H1 (cell line): ENCODE data around the gene NIPSNAP2. TPM values are rescaled to one million over a fixed set of nuclear protein-coding genes. Genes with fewer than 3 reads are reported as not detected.
A peak's percentile ranks its signal among the peaks of the same experiment; 100 is the strongest.

Experiments
- CTCF ChIA-PET: fragments of 300-600 bp; sonication (Branson Sonifier 250); formaldehyde crosslinking; loops from one replicate; lab custom pipeline; 2021; ENCODE audit not compliant: partially characterized antibody; lab: Charles Lee
- POLR2A ChIA-PET: fragments of 300-600 bp; sonication (Branson Sonifier 250); formaldehyde crosslinking; loops from one replicate; lab custom pipeline; 2021; ENCODE audit warnings: inconsistent platforms; ENCODE audit not compliant: partially characterized antibody; lab: Charles Lee
- DNase-seq, 2 experiments: peaks; one replicate each; pipeline versions ENCODE4 v3.0.0 to v3.0.0-alpha.2; 2010 to 2022; ENCODE audit warnings: low spot score in 2 of 2, low read depth in 1 of 2, mixed read lengths in 1 of 2
- FAIRE-seq: peaks from 2 replicates; lab custom pipeline; 2011; peaks lifted over from hg19 to GRCh38; lab: Jason Lieb, UNC
- H2AFZ ChIP-seq: 2 replicates; pipeline ENCODE4 v1.8.1; 2012; ENCODE audit warnings: low read length, inconsistent platforms
- H2AK5ac ChIP-seq: 2 replicates; pipeline ENCODE4 v1.6.1; 2013; ENCODE audit warnings: low read depth, low read length
- H2BK120ac ChIP-seq: replicated peaks from 2 replicates; pipeline ENCODE3; 2013; ENCODE audit warnings: low read depth, low read length, inconsistent platforms
- H2BK12ac ChIP-seq: 2 replicates; pipeline ENCODE4 v1.6.1; 2013; ENCODE audit warnings: low read depth, low read length
- H2BK15ac ChIP-seq: 2 replicates; pipeline ENCODE4 v1.6.1; 2013; ENCODE audit warnings: low read length
- H2BK20ac ChIP-seq: 2 replicates; pipeline ENCODE4 v1.6.1; 2013; ENCODE audit warnings: low read length
- H2BK5ac ChIP-seq: 2 replicates; pipeline ENCODE4 v1.6.1; 2013; ENCODE audit warnings: low read depth, low read length
- H3K14ac ChIP-seq: 2 replicates; pipeline ENCODE4 v1.6.1; 2013; ENCODE audit warnings: inconsistent platforms; ENCODE audit not compliant: insufficient read length
- H3K18ac ChIP-seq: 2 replicates; pipeline ENCODE4 v1.6.1; 2013; ENCODE audit warnings: low read length; ENCODE audit errors: extremely low read depth
- H3K23ac ChIP-seq: 2 replicates; pipeline ENCODE4 v1.6.1; 2013; ENCODE audit warnings: inconsistent platforms; ENCODE audit not compliant: insufficient read length
- H3K23me2 ChIP-seq: 2 replicates; pipeline ENCODE4 v1.6.1; 2013; ENCODE audit warnings: low read depth, low read length
- H3K27ac ChIP-seq: 2 replicates; pipeline ENCODE4 v1.6.1; 2011; ENCODE audit warnings: low read depth, low read length, inconsistent platforms
- H3K27me3 ChIP-seq, 4 experiments: replicated peaks in 1 of 4; 1 replicate in 1 of 4; 2 replicates in 3 of 4; pipeline versions ENCODE4 v1.6.1 to v1.8.1; 2011 to 2013; ENCODE audit warnings: low read length in 3 of 4, mild to moderate bottlenecking in 3 of 4, inconsistent platforms in 2 of 4, mixed read lengths in 2 of 4, moderate library complexity in 1 of 4; ENCODE audit not compliant: control insufficient read depth in 3 of 4, insufficient read depth in 3 of 4; ENCODE audit errors: extremely low read depth in 1 of 4
- H3K36me3 ChIP-seq, 4 experiments: 2 replicates each; pipeline versions ENCODE4 v1.6.1 to v1.8.1; 2011 to 2013; ENCODE audit warnings: mild to moderate bottlenecking in 4 of 4, low read length in 3 of 4, moderate library complexity in 2 of 4, control low read depth in 1 of 4, inconsistent platforms in 1 of 4; ENCODE audit not compliant: insufficient read depth in 4 of 4, control insufficient read depth in 2 of 4
- H3K4ac ChIP-seq: replicated peaks from 2 replicates; pipeline ENCODE3; 2013; ENCODE audit warnings: low read length, low read depth, mixed read lengths, inconsistent platforms; ENCODE audit not compliant: insufficient read length
- H3K4me1 ChIP-seq, 4 experiments: replicated peaks in 1 of 4; 1 replicate in 1 of 4; 2 replicates in 3 of 4; pipeline versions ENCODE4 v1.6.1 to v1.8.1; 2011 to 2013; ENCODE audit warnings: low read length in 3 of 4, inconsistent platforms in 2 of 4, mixed read lengths in 1 of 4; ENCODE audit not compliant: insufficient read depth in 4 of 4, control insufficient read depth in 3 of 4
- H3K4me2 ChIP-seq, 2 experiments: 2 replicates each; pipeline versions ENCODE4 v1.6.1 to v1.8.1; 2011 to 2013; ENCODE audit warnings: low read depth in 2 of 2, low read length in 2 of 2, control low read depth in 1 of 2, inconsistent platforms in 1 of 2, mild to moderate bottlenecking in 1 of 2; ENCODE audit not compliant: insufficient read depth in 1 of 2
- H3K4me3 ChIP-seq, 4 experiments: fragments of 200-600, 300-600 bp in 1 of 4; sonication (generic), shearing (Covaris generic), sonication (Bioruptor Twin) in 1 of 4; 2 replicates each; pipeline versions ENCODE4 v1.5.1 to v1.8.1; 2011 to 2016; ENCODE audit warnings: low read length in 4 of 4, low read depth in 3 of 4, control low read depth in 2 of 4, inconsistent platforms in 2 of 4, mild to moderate bottlenecking in 2 of 4, mixed read lengths in 1 of 4, moderate library complexity in 1 of 4; ENCODE audit not compliant: insufficient read depth in 2 of 4; ENCODE audit errors: extremely low read depth in 1 of 4
- H3K56ac ChIP-seq: replicated peaks from 2 replicates; pipeline ENCODE3; 2013; ENCODE audit warnings: low read depth, mild to moderate bottlenecking, mixed read lengths, low read length, inconsistent platforms; ENCODE audit not compliant: insufficient read length
- H3K79me1 ChIP-seq: 2 replicates; pipeline ENCODE4 v1.6.1; 2013; ENCODE audit warnings: low read depth, low read length, control low read depth
- H3K79me2 ChIP-seq, 2 experiments: 2 replicates each; pipeline versions ENCODE4 v1.6.1 to v1.8.1; 2012 to 2013; ENCODE audit warnings: low read length in 2 of 2, mild to moderate bottlenecking in 2 of 2, inconsistent platforms in 1 of 2; ENCODE audit not compliant: insufficient read depth in 2 of 2, control insufficient read depth in 1 of 2
- H3K9ac ChIP-seq, 4 experiments: replicated peaks in 1 of 4; 1 replicate in 1 of 4; 2 replicates in 3 of 4; pipeline versions ENCODE4 v1.6.1 to v1.8.1; 2011 to 2013; ENCODE audit warnings: low read depth in 3 of 4, low read length in 3 of 4, control low read depth in 2 of 4, mild to moderate bottlenecking in 2 of 4, moderate library complexity in 2 of 4, inconsistent platforms in 1 of 4; ENCODE audit errors: extremely low read depth in 1 of 4
- H3K9me3 ChIP-seq, 2 experiments: 2 replicates each; pipeline versions ENCODE4 v1.6.1 to v1.8.1; 2012 to 2013; ENCODE audit warnings: mild to moderate bottlenecking in 2 of 2, moderate library complexity in 2 of 2, control low read depth in 1 of 2, inconsistent platforms in 1 of 2, low read depth in 1 of 2, low read length in 1 of 2, mixed read lengths in 1 of 2; ENCODE audit not compliant: insufficient read depth in 2 of 2
- H4K20me1 ChIP-seq, 2 experiments: replicated peaks in 1 of 2; 2 replicates each; pipeline versions ENCODE3 to v1.8.1; 2011 to 2013; ENCODE audit warnings: inconsistent platforms in 2 of 2, low read length in 2 of 2, mild to moderate bottlenecking in 1 of 2; ENCODE audit not compliant: insufficient read depth in 2 of 2, control insufficient read depth in 1 of 2
- H4K5ac ChIP-seq: 2 replicates; pipeline ENCODE4 v1.6.1; 2013; ENCODE audit warnings: low read length, low read depth, mixed read lengths, inconsistent platforms; ENCODE audit not compliant: insufficient read length
- H4K8ac ChIP-seq: 2 replicates; pipeline ENCODE4 v1.8.0; 2013; ENCODE audit warnings: mild to moderate bottlenecking, moderate library complexity, low read length, inconsistent platforms; ENCODE audit not compliant: insufficient read depth; ENCODE audit errors: extremely low read depth
- H4K91ac ChIP-seq: replicated peaks from 2 replicates; pipeline ENCODE3; 2013; ENCODE audit warnings: low read length, mixed read lengths, inconsistent platforms; ENCODE audit not compliant: insufficient read length
- POLR2A ChIP-seq, 2 experiments: IDR thresholded peaks; 1 replicate in 1 of 2; 2 replicates in 1 of 2; pipeline ENCODE4 v1.6.1; 2011; ENCODE audit warnings: low read depth in 2 of 2, low read length in 2 of 2, mild to moderate bottlenecking in 2 of 2; ENCODE audit errors: control extremely low read depth in 1 of 2
- RFX5 ChIP-seq: IDR thresholded peaks from 2 replicates; pipeline ENCODE4 v1.6.1; 2011; ENCODE audit warnings: low read depth, low read length, improper control_type of control experiment, borderline replicate concordance
- WGBS, 2 experiments: shearing (Covaris generic) in 1 of 2; methylation state at CpG; one replicate each; pipeline versions ENCODE4 v1.1.6 to v1.1.7; 2013 to 2015; ENCODE audit warnings: low lambda C conversion rate in 2 of 2, mixed read lengths in 2 of 2, inconsistent platforms in 1 of 2, low coverage in 1 of 2, missing lambda C conversion rate in 1 of 2; ENCODE audit not compliant: insufficient replicate concordance in 2 of 2, insufficient coverage in 1 of 2, insufficient read length in 1 of 2; ENCODE audit errors: extremely low coverage in 1 of 2, missing lambda C conversion rate in 1 of 2; 5-methylcytosine and 5-hydroxymethylcytosine counted together
- polyA plus RNA-seq, 7 experiments: library from polyadenylated mRNA; depleted of rRNA in 3 of 7; stranded (reverse) in 5 of 7; unstranded in 2 of 7; fragments of >200 nt in 5 of 7; fragments of 200-250 nt in 2 of 7; gene quantifications; 1 replicate in 5 of 7; 2 replicates in 1 of 7; 4 replicates in 1 of 7; pipeline versions ENCODE4 v1.2.1 to v1.2.3, GENCODE V29; 2011 to 2013; ENCODE audit warnings: missing spikeins in 2 of 7, mixed read lengths in 2 of 7
- total RNA-seq: library from RNA; stranded (reverse); fragmentation: NEBNext Ultra II Directional; extraction: Animal tissue kit (Norgen Biotek cat#: 25700); gene quantifications from 2 replicates; pipeline ENCODE4 v1.2.1, GENCODE V29; 2021

NIPSNAP2 gene
- total and polyA plus RNA-seq, 2 of the 8 experiments (the other 6 are each of a cell fraction or from before 2014, with no cell fraction given) = 31.1 to 45.2 TPM

GRCh38 chr7:55953707-55954475, 10.5 kb upstream of the NIPSNAP2 start:
- Histone ChIP-seq H3K4me2 (no peak overlapping the region), H2BK5ac (no peak overlapping the region), H4K8ac (peak overlapping the region; percentile 31; the same call in 1 of the 2 replicates), H4K5ac (no peak overlapping the region), H3K23ac (no peak overlapping the region), H2AFZ (no peak overlapping the region), H3K9ac (no peak overlapping the region), H3K36me3 (peaks cover 8 to 14% (median 10%) of the 10 kb centered on the region in 4 experiments; a peak in 6 of 8 replicates), H2BK12ac (no peak overlapping the region), H3K4me3 (no peak overlapping the region), H2BK120ac (no peak overlapping the region), H4K20me1 (peaks cover 0 to 6% of the 10 kb centered on the region in 2 experiments), H2AK5ac (no peak overlapping the region), H3K27me3 (no peaks in the 10 kb centered on the region; a peak in 1 of 7 replicates), H3K4ac (no peak overlapping the region), H4K91ac (no peak overlapping the region), H3K56ac (no peak overlapping the region), H2BK20ac (no peak overlapping the region), H3K4me1 (no peaks in the 10 kb centered on the region), H3K79me2 (peaks cover 0 to 13% of the 10 kb centered on the region in 2 experiments; a peak in 3 of 4 replicates), H3K18ac (no peak overlapping the region), H3K14ac (no peak overlapping the region), H3K23me2 (no peaks in the 10 kb centered on the region), H3K27ac (no peak overlapping the region), H2BK15ac (no peak overlapping the region), H3K79me1 (no peaks in the 10 kb centered on the region; the same call in 1 of the 2 replicates), H3K9me3 (no peaks in the 10 kb centered on the region)
- ChIA-PET CTCF (interaction anchor here (1.0 to 2.5 kb wide), 2 partner anchors 10 to 213 kb away, joined by 3 to 13 read pairs; partner anchors contain the start of gene NIPSNAP2), POLR2A (interaction anchor here (0.6 to 3.9 kb wide), 2 partner anchors 11 to 95 kb away, joined by 3 to 23 read pairs; partner anchors contain the start of gene NIPSNAP2)
- 0 out of 3 replicates have a peak, but pooled peaks of 1 of the 2 experiments have one; percentile 20 for TF ChIP-seq POLR2A (IDR thresholded peaks at IDR 0.05; ENCODE audit: control extremely low read depth in 1 of 2, low read depth in 2 of 2, low read length in 2 of 2)
- no peak for TF ChIP-seq RFX5
- DNase-seq (no peak), FAIRE-seq (no peak)
- 89% methylated on average over 11 of the region's 11 CpGs; no CpG with 5 or more reads in 1 of the 2 experiments for WGBS, 2 experiments
